Measurements from ENCODE around the gene MFSD12.

DNA sequence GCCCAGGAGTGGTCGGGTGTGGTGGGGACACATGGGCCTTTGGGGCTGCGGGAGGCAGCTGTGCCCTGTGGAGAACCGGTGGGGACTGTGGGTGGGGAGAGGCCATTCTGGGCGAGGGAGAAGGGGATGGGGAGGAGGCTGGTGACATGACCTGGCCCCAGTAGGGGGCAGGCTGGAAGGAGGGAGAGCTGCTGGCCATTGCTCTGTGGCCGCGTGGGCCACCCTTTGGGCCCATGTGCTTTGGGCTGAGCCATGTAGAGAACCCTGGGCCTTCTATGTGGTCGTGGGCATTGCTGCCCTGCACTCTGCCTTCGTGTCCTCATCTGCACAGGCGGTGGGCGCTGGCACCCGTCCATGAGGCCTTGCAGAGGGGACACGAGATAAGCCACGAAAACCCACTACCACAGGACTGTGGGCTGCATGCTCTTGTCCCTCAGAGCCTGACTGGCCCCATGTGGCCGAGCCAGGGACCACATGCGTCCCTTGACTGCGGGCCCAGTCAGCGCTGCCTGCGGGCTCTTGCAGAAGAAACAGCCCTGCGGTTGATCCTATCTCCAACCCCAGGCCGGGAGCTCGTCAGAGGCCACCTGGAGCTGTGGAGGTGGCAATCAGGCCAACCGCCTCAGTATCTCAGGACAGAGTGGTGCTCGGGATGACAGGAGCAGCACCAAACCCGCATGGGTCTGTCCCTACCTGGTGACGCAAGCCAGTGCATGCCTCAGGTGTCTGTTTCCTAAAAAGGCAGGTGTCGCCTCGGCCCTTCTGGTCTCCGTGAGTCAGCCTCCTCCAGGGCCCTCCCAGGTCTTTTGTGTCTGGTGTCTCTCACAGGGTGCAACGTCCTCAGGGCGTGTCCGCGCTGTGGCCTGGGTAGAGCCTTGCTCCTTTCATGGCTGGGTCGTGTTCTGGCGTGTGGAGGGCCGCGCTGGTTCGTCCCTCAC is 37.0 kb downstream of the MFSD12 start:
- TF ChIP-seq, protein P1, sequence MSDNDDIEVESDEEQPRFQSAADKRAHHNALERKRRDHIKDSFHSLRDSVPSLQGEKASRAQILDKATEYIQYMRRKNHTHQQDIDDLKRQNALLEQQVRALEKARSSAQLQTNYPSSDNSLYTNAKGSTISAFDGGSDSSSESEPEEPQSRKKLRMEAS (IDR thresholded peaks at IDR 0.05), result no peak
- TF ChIP-seq FOXA1 (IDR thresholded peaks at IDR 0.05), result no peak
- TF ChIP-seq, protein P2, sequence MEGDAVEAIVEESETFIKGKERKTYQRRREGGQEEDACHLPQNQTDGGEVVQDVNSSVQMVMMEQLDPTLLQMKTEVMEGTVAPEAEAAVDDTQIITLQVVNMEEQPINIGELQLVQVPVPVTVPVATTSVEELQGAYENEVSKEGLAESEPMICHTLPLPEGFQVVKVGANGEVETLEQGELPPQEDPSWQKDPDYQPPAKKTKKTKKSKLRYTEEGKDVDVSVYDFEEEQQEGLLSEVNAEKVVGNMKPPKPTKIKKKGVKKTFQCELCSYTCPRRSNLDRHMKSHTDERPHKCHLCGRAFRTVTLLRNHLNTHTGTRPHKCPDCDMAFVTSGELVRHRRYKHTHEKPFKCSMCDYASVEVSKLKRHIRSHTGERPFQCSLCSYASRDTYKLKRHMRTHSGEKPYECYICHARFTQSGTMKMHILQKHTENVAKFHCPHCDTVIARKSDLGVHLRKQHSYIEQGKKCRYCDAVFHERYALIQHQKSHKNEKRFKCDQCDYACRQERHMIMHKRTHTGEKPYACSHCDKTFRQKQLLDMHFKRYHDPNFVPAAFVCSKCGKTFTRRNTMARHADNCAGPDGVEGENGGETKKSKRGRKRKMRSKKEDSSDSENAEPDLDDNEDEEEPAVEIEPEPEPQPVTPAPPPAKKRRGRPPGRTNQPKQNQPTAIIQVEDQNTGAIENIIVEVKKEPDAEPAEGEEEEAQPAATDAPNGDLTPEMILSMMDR (IDR thresholded peaks at IDR 0.05; ENCODE audit: low read depth, low read length, missing input control), result no peak
- no peak for TF ChIP-seq YY1 (IDR thresholded peaks at IDR 0.05)
- TF ChIP-seq HNF4G (IDR thresholded peaks at IDR 0.05), result no peak
- TF ChIP-seq GABPA (IDR thresholded peaks at IDR 0.05 in 1 of 2, conservative IDR thresholded peaks at IDR 0.05 in 1 of 2), result no peak
- no peak for TF ChIP-seq SP1 (IDR thresholded peaks at IDR 0.05)
- TF ChIP-seq, protein P3, sequence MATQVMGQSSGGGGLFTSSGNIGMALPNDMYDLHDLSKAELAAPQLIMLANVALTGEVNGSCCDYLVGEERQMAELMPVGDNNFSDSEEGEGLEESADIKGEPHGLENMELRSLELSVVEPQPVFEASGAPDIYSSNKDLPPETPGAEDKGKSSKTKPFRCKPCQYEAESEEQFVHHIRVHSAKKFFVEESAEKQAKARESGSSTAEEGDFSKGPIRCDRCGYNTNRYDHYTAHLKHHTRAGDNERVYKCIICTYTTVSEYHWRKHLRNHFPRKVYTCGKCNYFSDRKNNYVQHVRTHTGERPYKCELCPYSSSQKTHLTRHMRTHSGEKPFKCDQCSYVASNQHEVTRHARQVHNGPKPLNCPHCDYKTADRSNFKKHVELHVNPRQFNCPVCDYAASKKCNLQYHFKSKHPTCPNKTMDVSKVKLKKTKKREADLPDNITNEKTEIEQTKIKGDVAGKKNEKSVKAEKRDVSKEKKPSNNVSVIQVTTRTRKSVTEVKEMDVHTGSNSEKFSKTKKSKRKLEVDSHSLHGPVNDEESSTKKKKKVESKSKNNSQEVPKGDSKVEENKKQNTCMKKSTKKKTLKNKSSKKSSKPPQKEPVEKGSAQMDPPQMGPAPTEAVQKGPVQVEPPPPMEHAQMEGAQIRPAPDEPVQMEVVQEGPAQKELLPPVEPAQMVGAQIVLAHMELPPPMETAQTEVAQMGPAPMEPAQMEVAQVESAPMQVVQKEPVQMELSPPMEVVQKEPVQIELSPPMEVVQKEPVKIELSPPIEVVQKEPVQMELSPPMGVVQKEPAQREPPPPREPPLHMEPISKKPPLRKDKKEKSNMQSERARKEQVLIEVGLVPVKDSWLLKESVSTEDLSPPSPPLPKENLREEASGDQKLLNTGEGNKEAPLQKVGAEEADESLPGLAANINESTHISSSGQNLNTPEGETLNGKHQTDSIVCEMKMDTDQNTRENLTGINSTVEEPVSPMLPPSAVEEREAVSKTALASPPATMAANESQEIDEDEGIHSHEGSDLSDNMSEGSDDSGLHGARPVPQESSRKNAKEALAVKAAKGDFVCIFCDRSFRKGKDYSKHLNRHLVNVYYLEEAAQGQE (IDR thresholded peaks at IDR 0.05), result no peak
- no peak for TF ChIP-seq TAF1 (conservative IDR thresholded peaks at IDR 0.05)

Measured in liver (tissue), 3 donors.